Lower lobe of right lung (tissue), 2 donors: Measurements from ENCODE around the gene LY9. TPM values are rescaled to one million over a fixed set of nuclear protein-coding genes. Genes with fewer than 3 reads are reported as not detected.

Source experiments
- ATAC-seq, 2 donors: fragments of 200-7000 bp; cut with Tn5 transposase; one replicate each; pipeline ENCODE4 v1.9.1; 2020 to 2022; ENCODE audit warnings: mild to moderate bottlenecking in 2 of 2, moderate library complexity in 2 of 2
- DNase-seq: peaks from one replicate; pipeline ENCODE4 v3.0.0-alpha.2; 2020
- H3K27ac ChIP-seq: fragments of 200-600 bp; one replicate; pipeline ENCODE4 v1.8.0; 2022
- H3K27me3 ChIP-seq: fragments of 200-600 bp; one replicate; pipeline ENCODE4 v1.8.0; 2022; ENCODE audit warnings: low read depth
- H3K36me3 ChIP-seq: fragments of 200-600 bp; one replicate; pipeline ENCODE4 v1.8.0; 2022; ENCODE audit warnings: mild to moderate bottlenecking
- H3K4me1 ChIP-seq: fragments of 200-600 bp; one replicate; pipeline ENCODE4 v1.8.0; 2022
- H3K4me3 ChIP-seq: fragments of 200-600 bp; one replicate; pipeline ENCODE4 v1.8.0; 2022; ENCODE audit warnings: mild to moderate bottlenecking
- H3K9me3 ChIP-seq: fragments of 200-600 bp; one replicate; pipeline ENCODE4 v1.8.0; 2022
- CTCF ChIP-seq: fragments of 200-600 bp; IDR thresholded peaks from one replicate; pipeline ENCODE4 v1.8.0; 2022; ENCODE audit warnings: antibody characterized with exemption, mild to moderate bottlenecking
- intact Hi-C: fragments of 100-400 bp; cut with DNase I; formaldehyde crosslinking; loops from one replicate; pipeline ENCODE4 v1.11.0; 2022
- total RNA-seq: library from RNA; stranded (reverse); fragmentation: NEBNext Ultra II Directional; extraction: Animal tissue kit (Norgen Biotek cat#: 25700); gene quantifications from one replicate; pipeline ENCODE4 v1.2.1, GENCODE V29; 2021
- donor health status: DM: no; HTN: yes; CAD: no; lungs with severe emphysema.

Gene LY9
- total RNA-seq, 1 donor from 2014 or later: 1.8 TPM

GRCh38 chr1:160789051-160789701 is 6.8 kb upstream of the LY9 start:
- Histone ChIP-seq H3K27me3 (no peaks in the 10 kb centered on the region), H3K4me3 (no peak overlapping the region), H3K9me3 (no peaks in the 10 kb centered on the region), H3K27ac (no peak overlapping the region), H3K4me1 (no peaks in the 10 kb centered on the region), H3K36me3 (no peaks in the 10 kb centered on the region)
- ATAC-seq (peak in 1 of 2 donors; percentile 51), DNase-seq (no peak)
- TF ChIP-seq CTCF: no peak
- intact Hi-C loops: no loop called here

GRCh38 chr1:160789702-160790611 is 6.0 kb upstream of the LY9 start:
- Histone ChIP-seq H3K27ac (no peak overlapping the region), H3K4me1 (no peaks in the 10 kb centered on the region), H3K27me3 (no peaks in the 10 kb centered on the region), H3K9me3 (no peaks in the 10 kb centered on the region), H3K36me3 (no peaks in the 10 kb centered on the region), H3K4me3 (no peak overlapping the region)
- DNase-seq: no peak
- intact Hi-C loops: no loop called here
- peak; percentile 64 to 77 for ATAC-seq
- TF ChIP-seq CTCF: no peak

GRCh38 chr1:160794376-160794775 is 1.6 kb upstream of the LY9 start:
- intact Hi-C loops: no loop called here
- no peak overlapping the region for H3K4me3 ChIP-seq
- no peak for ATAC-seq

GRCh38 chr1:160797271-160797709 is 1.3 kb downstream of the LY9 start:
- ATAC-seq (no peak), DNase-seq (no peak)
- TF ChIP-seq CTCF: no peak
- H3K27me3 ChIP-seq: peaks cover 5% of the 10 kb centered on the region
- no peaks in the 10 kb centered on the region for H3K9me3 ChIP-seq
- no peak overlapping the region for H3K27ac ChIP-seq
- intact Hi-C loops: no loop called here
- no peaks in the 10 kb centered on the region for H3K36me3 ChIP-seq
- H3K4me1 ChIP-seq: no peaks in the 10 kb centered on the region
- peak overlapping the region; percentile 36 for H3K4me3 ChIP-seq

More at GRCh38 chr1:160794376-160794775, 1.6 kb upstream of the LY9 start:
- Histone ChIP-seq H3K27ac (no peak overlapping the region), H3K9me3 (no peaks in the 10 kb centered on the region), H3K36me3 (no peaks in the 10 kb centered on the region), H3K27me3 (no peaks in the 10 kb centered on the region), H3K4me1 (no peaks in the 10 kb centered on the region)
- DNase-seq: no peak
- TF ChIP-seq CTCF: no peak

- ATAC-seq (peak in 1 of 2 donors; percentile 26), DNase-seq (no peak)
- Histone ChIP-seq H3K27me3 (peaks cover 5% of the 10 kb centered on the region), H3K36me3 (no peaks in the 10 kb centered on the region), H3K4me1 (no peaks in the 10 kb centered on the region), H3K9me3 (no peaks in the 10 kb centered on the region), H3K4me3 (no peak overlapping the region), H3K27ac (no peak overlapping the region)
- intact Hi-C loops: no loop called here
- TF ChIP-seq CTCF: no peak
Measured at GRCh38 chr1:160797861-160798273, 1.9 kb downstream of the LY9 start.
